ENCODE data around the gene IREB2. TPM values are rescaled to one million over a fixed set of nuclear protein-coding genes. Genes with fewer than 3 reads are reported as not detected.
"Not testable (repeated sequence)": the region's sequence is repeated elsewhere in the genome, so short reads cannot be mapped to it uniquely, and the experiment has no call there.

IREB2 gene
- total RNA-seq, 1 donor from 2014 or later = 13.0 TPM

DNA sequence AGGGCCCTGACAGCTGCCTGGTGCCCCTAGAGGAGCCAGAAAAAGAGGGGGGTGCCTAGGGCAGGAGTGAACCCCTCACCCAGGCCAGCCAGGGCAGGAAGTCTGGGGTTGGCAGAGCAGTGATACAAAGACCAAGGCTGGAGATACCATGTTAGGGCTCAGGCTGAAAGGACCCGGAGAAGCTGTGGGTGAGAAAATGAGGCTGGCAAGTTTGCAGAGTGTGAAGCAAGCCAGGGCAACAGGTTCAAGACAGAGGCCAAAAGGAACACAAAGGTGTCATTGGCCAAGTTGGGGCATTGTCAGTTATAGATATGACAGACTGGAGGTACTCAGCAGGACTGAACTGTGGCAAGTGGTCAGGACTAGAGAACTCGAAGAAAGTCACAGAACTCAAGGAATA is 40.6 kb upstream of the IREB2 start:
- no peak overlapping the region for H3K4me3 ChIP-seq (ENCODE audit: low read depth, low read length)
- TF ChIP-seq, protein P1, sequence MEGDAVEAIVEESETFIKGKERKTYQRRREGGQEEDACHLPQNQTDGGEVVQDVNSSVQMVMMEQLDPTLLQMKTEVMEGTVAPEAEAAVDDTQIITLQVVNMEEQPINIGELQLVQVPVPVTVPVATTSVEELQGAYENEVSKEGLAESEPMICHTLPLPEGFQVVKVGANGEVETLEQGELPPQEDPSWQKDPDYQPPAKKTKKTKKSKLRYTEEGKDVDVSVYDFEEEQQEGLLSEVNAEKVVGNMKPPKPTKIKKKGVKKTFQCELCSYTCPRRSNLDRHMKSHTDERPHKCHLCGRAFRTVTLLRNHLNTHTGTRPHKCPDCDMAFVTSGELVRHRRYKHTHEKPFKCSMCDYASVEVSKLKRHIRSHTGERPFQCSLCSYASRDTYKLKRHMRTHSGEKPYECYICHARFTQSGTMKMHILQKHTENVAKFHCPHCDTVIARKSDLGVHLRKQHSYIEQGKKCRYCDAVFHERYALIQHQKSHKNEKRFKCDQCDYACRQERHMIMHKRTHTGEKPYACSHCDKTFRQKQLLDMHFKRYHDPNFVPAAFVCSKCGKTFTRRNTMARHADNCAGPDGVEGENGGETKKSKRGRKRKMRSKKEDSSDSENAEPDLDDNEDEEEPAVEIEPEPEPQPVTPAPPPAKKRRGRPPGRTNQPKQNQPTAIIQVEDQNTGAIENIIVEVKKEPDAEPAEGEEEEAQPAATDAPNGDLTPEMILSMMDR (conservative IDR thresholded peaks at IDR 0.05; ENCODE audit: low read depth, low read length) = no peak
- DNase-seq (ENCODE audit: low read depth) = no peak

DNA sequence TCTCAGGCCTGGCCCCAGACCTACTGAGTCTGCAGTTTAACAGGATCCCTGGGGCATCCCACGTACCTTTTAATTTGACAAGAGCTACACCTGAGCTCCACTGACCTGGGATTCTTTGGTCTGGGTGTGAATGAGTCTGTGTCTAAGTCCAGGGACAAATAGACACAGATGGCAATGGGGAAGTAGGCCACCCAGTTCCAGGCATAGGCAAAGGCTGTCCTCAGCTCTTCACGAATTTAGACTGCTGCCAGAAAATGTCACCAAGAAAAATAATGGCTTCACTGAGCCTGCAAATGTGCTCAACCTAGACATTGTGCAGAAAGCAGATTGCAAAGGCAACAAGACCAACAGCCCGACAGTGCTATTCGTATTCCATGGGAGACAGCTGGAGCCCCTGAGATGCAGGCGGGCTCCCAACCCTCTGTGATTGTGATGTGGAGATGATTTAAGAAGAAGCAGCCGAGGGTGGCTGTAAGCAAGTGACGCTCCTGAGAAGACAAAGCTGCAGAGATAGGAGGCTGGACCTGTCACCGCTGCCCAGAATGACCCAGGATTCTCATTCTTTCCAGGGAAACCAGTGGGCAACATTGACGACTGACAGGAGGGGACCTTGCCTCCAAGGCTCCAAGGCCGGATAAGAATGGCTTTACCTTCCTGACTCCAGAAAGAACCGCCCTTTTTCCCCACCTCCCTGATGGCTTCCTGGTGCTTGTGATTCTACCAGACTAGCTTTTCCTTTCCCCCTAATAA is 39.8 kb upstream of the IREB2 start:
- no peak overlapping the region for H3K4me3 ChIP-seq (ENCODE audit: low read depth, low read length)
- DNase-seq (ENCODE audit: low read depth) = no peak
- TF ChIP-seq, protein P1 (conservative IDR thresholded peaks at IDR 0.05; ENCODE audit: low read depth, low read length) = no peak

DNA sequence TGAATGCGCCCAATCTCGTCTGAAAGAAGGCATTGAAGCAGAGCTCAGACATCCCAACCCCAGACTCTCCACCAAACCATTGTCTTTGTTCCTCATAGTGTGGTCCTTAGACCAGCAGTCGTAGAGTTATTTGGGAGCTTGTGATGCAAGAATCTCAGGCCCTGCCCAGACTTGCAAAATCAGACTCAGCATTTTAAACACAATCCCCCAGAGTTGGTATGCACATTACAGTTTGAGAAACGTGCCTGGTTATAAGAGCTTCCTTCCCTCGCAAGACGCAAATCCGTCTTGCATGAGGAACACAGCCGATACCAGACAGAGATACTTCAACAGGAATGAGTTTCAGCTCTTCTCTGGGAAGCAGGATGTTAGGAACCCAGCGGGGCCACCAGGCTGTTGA is 38.9 kb upstream of the IREB2 start:
- TF ChIP-seq, protein P1 (conservative IDR thresholded peaks at IDR 0.05; ENCODE audit: low read depth, low read length) = no peak
- H3K4me3 ChIP-seq (ENCODE audit: low read depth, low read length) = no peak overlapping the region
- no peak for DNase-seq (ENCODE audit: low read depth)

DNA sequence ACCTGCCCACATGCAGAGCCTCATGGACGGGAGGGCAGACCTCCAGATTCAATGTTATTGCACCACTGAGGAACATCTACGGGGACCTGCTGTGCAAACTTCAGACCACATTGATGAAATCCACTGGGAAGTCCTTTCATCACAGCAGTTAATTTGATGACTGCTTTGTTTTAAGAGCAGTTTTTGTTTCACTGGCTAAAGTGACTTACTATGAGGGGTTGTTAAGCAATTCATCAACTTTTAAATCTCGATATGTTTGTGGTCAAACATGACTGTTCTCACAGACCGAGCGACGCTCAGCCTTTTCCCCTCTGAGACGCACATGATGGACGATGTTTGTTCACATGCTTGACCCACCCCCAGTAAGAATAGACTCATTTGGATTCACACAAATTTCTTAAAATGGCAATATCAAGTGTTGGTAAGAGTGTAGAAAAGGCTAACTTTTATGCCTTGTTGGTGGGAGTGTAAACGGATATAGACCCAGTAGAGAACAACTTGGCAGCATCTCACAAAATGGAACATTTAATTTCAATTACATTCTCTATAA is 35.9 kb upstream of the IREB2 start:
- no peak overlapping the region for H3K4me3 ChIP-seq (ENCODE audit: low read depth, low read length)
- TF ChIP-seq, protein P1 (conservative IDR thresholded peaks at IDR 0.05; ENCODE audit: low read depth, low read length) = no peak
- no peak for DNase-seq (ENCODE audit: low read depth)

DNA sequence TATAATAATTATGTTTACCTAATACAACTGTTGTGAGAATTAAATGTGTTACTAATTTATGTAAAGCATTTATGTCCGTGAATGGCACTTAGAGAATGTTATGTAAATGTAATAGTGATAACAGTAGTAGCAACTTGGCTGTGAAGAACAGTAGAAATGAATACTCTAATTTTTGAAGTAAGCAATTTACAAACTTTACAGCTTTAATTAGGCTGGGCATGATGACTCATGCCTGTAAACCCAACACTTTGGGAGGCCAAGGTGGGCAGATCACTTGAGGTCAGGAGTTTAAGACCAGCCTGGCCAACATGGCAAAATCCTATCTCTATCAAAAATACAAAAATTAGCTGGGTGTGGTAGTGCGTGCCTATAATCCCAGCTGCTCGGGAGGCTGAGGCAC is 33.9 kb upstream of the IREB2 start:
- no peak for DNase-seq (ENCODE audit: low read depth)
- TF ChIP-seq, protein P1 (conservative IDR thresholded peaks at IDR 0.05; ENCODE audit: low read depth, low read length) = no peak
- H3K4me3 ChIP-seq (ENCODE audit: low read depth, low read length) = no peak overlapping the region

DNA sequence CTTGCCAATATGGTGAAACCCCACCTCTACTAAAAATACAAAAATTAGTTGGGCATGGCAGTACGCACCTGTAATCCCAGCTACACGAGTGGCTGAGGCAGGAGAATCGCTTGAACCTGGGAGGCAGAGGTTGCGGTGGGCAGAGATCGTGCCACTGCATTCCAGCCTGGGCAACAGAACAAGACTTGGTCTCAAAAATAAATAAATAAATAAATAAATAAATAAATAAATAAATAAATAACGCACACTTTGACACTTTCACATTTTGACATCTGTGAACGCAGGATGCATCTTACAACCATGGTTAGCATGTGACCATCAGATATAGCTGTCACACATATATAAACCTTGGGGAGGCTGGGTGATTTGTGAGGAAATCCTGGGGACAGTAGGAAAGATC is 33.2 kb upstream of the IREB2 start:
- H3K4me3 ChIP-seq (ENCODE audit: low read depth, low read length); DNase-seq (ENCODE audit: low read depth): not testable (repeated sequence)

DNA sequence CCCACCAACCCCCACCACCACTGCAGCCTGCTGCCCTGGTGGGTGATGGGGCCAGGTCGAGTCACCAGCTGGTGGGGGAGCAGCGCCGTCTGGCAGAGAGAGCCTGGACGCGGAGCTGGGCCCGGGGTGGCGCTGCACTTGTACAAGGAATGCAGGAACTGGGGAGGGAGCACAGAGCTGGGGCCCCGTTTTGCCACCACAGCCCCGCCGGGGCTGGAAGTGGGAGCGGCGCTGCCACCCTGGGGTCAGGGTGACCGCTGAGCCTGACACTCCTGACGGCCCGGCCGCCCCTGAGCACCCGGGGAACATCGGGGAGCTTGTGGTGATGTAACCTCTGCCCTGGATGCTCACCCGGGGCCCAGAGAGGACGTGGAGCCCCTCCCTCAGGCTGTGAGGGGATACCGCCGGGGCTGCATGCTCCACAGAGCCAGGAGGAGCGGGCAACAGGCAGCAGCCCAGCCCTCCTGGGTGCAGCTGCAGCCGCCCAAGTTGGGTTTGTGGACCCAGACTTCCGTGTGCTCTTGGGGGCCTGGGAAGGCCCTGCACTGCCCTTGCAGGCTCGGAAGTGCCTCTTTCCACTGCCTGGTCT is 32.6 kb upstream of the IREB2 start:
- DNase-seq (ENCODE audit: low read depth) = no peak
- H3K4me3 ChIP-seq (ENCODE audit: low read depth, low read length) = no peak overlapping the region
- TF ChIP-seq, protein P1 (conservative IDR thresholded peaks at IDR 0.05; ENCODE audit: low read depth, low read length) = no peak

Measured in epithelial cell of proximal tubule (primary cell).